Thyroid gland (tissue), 4 donors: ENCODE results near the gene ZNF473.

Experiments used
- CTCF ChIP-seq, 6 experiments: fragments of 200-600 bp in 3 of 6; fragments of 450-650 bp in 3 of 6; sonication (generic) in 3 of 6; IDR thresholded peaks; one replicate each; pipeline ENCODE4 v1.5.1; 2016 to 2019; ENCODE audit warnings: antibody characterized with exemption in 6 of 6, mild to moderate bottlenecking in 2 of 6, inconsistent platforms in 1 of 6, moderate library complexity in 1 of 6
- POLR2A ChIP-seq, 2 donors: fragments of 450-650 bp; IDR thresholded peaks; one replicate each; pipeline ENCODE4 v1.6.1; 2017; ENCODE audit warnings: antibody characterized with exemption in 2 of 2, mild to moderate bottlenecking in 2 of 2, moderate library complexity in 1 of 2

DNA sequence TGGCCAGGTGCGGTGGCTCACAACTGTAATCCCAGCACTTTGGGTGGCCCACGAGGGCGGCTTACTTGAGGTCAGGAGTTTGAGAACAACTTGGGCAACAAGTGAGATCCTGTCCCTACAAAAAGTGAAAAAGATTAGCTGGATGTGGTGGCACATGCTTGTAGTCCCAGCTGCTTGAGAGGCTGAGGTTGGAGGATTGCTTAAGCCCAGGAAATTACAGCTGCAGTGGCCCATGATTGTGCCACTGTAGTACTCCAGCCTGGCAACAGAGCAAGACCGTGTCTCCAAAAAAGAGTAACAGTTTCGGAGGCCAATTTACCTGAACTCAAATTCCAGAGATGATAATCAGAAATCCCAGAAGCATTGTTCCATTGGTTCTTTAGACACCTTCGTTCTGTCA, 4.4 kb downstream of the ZNF473 start:
- no peak for TF ChIP-seq CTCF (IDR thresholded peaks at IDR 0.05)
- no peak for TF ChIP-seq POLR2A (IDR thresholded peaks at IDR 0.05)
